GM13977 (cell line): ENCODE data around the gene DMD.

Experiments used
- DNase-seq: peaks from one replicate; pipeline ENCODE4 v3.0.0; 2012; ENCODE audit warnings: low spot score
- CTCF ChIP-seq: IDR thresholded peaks from 2 replicates; pipeline ENCODE4 v1.5.1; 2012; ENCODE audit warnings: mild to moderate bottlenecking, control low read depth; ENCODE audit not compliant: insufficient read depth; ENCODE audit errors: extremely low read depth, missing control alignments
- in situ Hi-C: fragments of 300-500 bp; cut with MboI; formaldehyde crosslinking; loops from one replicate; pipeline ENCODE4 v1.12.0; 2022; ENCODE audit warnings: low sequenced_read_pairs, low pct_unique_long_range_greater_than_20kb, mixed read lengths, inconsistent platforms; ENCODE audit not compliant: unreplicated experiment

DMD gene

DNA sequence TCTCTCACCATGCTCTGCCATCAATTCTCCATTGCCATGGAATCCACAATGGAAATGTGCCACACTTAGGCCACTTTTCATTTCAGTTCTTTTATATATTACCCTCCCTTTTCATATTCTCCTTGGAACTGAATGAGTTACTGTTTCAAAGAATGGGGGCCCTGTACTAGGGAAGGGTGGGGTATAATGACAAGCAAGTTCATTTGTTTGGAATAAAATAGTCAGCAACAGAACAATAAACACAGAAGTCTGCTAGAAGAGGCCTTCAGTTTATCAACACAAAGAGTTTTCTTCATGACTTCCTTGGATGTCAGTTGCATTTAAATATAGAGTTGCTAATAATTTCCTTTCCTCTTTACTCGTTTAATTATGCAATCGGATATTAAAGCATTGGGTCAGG, 1661.2 kb downstream of the DMD start:
- no peak for DNase-seq
- TF ChIP-seq CTCF = no peak
- in situ Hi-C loops = no loop called here

- DNase-seq = no peak
- no peak for TF ChIP-seq CTCF
- in situ Hi-C loops = no loop called here
Measured at GRCh38 chrX:31547816-31548215, 1663.5 kb downstream of the DMD start.

DNA sequence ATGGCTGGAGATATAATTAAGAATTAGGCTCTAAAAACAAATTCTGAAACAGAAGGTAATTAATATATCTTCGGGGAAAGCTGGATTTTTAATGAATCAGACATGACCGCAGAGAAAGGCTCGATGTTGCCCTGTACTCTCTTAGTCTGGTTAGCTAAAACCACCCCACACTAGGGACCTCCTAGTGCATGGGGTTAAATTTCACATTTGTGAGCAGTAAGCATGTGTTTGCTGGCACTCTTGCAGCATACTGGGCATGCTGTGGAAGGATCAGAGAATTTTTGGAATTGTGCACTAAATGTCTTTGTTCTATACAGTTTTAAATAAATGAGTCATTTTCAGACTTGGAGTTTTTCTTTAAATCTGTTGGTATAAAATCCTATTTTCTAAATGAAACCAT, 1663.9 kb downstream of the DMD start:
- DNase-seq = no peak
- in situ Hi-C loops = no loop called here
- no peak for TF ChIP-seq CTCF

DNA sequence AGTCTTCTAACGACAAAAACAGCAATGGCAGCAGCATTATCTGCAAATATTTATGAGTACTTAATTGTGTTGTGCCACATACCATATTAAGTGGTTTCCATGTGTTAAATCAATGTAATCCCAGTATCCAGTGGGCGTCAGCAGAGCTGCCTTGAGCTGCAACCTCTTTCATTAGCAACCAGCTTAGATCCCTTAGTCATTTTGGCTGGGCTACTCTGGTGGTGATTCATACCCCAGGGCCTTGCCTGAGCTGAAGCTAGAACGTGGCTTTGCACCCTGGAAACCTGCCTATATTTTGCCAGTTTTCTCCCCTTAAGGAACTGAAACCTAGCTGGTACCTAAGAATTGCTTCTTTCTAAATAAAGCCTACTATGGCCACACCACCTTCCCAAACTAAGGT, 1665.2 kb downstream of the DMD start:
- DNase-seq = no peak
- no peak for TF ChIP-seq CTCF
- in situ Hi-C loops = no loop called here

DNA sequence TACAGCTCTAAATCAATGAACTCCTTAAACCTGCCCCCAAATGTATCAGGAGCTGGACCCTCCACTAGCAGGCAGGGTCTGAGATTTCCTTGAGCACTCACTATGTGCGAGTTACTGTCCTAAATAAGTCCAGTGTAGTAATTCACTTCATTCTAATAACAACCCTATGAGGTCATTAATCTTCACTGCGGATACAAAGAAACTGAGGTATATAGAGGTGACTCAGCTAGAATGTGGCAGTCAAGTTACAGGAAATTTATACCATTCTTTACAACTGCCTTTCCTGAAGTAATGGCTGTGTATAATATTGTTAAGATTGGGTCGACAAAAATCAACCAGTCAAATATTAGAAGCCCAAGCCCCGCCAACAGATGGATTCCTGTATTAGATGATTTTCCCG, 1665.6 kb downstream of the DMD start:
- in situ Hi-C loops = no loop called here
- no peak for TF ChIP-seq CTCF
- no peak for DNase-seq

DNA sequence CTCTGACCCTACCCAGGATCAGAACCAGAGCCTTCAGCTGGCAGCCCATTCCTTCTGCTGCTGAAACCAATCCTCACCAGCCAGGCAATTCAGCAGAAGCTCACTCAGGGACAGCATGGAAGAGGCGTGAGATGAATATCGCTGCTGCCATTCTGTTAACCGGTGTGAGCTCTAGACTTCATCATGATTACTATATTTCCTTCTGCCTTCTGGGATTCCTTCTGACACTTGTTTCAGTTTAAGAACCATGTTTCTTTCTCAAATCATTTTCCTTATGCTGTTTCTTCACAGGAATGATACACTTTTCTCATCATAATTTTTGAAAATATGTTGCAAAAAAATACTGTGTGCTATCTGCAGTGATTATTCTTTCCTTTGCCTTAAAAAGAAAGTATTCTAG, 1666.2 kb downstream of the DMD start:
- no peak for DNase-seq
- TF ChIP-seq CTCF = no peak
- in situ Hi-C loops = no loop called here

DNA sequence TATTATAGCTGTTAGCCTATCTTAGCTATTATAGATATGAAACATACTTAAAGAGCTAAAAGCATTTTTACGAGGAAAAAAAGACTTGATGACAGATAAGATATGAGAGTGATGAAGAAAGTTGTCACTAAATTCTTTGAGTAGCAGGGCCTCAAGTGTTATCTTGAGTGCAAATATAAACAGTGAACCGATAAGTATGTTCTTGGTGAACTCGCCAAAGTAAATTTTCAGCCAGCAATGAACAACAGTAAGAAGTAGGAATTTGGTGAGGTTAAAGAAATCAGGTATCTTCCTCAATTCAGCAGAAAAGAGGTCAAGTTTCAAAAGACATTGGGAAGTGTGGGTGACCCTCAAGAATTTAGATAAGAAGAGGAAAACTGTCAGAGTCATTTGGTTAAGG, 1667.7 kb downstream of the DMD start:
- no peak for TF ChIP-seq CTCF
- in situ Hi-C loops = no loop called here
- no peak for DNase-seq
